HCT116 (cell line): ENCODE data around the gene DIAPH3. TPM values are rescaled to one million over a fixed set of nuclear protein-coding genes. Genes with fewer than 3 reads are reported as not detected.

ENCODE experiments used
- ATAC-seq: fragments of 200-7000 bp; cut with Tn5 transposase; 2 replicates; pipeline ENCODE4 v1.9.1; 2020; ENCODE audit warnings: mild to moderate bottlenecking, moderate library complexity
- BruUV-seq: library from RNA; stranded (reverse); fragments of 400-500 nt; replicated peaks from 2 replicates; lab custom pipeline; 2021; lab: Mats Ljungman, UMichigan
- CTCF ChIA-PET: fragments of 300-600 bp; sonication (Branson Sonifier 250); formaldehyde crosslinking; loops from one replicate; lab custom pipeline; 2021; ENCODE audit warnings: antibody characterized with exemption; lab: Charles Lee
- POLR2A ChIA-PET: fragments of 300-600, 350-600 bp; sonication (Branson Sonifier 250); formaldehyde crosslinking; loops from one replicate; lab custom pipeline; 2021; ENCODE audit warnings: antibody characterized with exemption; lab: Charles Lee
- RAD21 ChIA-PET, 2 experiments: fragments of 300-600 bp; sonication (Branson Sonifier 250); formaldehyde crosslinking; loops; one replicate each; lab custom pipeline; 2023; ENCODE audit warnings: low total read pairs in 2 of 2; ENCODE audit not compliant: uncharacterized antibody in 2 of 2, unreplicated experiment in 2 of 2, low non-redundant PET in 1 of 2; lab: Charles Lee
- DNase-seq: peaks from one replicate; pipeline ENCODE4 v3.0.0-alpha.2; 2010; ENCODE audit warnings: low read depth, low spot score
- H2AFZ ChIP-seq: fragments of 200-600 bp; shearing (Covaris generic), sonication (generic); 2 replicates; pipeline ENCODE4 v1.6.1; 2017; ENCODE audit warnings: low read depth, mixed run types, mixed read lengths, antibody characterized with exemption, low read length; ENCODE audit not compliant: poor library complexity, severe bottlenecking
- H3K27ac ChIP-seq: 2 replicates; pipeline ENCODE4 v1.5.1; 2012; ENCODE audit warnings: low read depth, low read length
- H3K27me3 ChIP-seq: fragments of 200-600 bp; sonication (generic); 2 replicates; pipeline ENCODE4 v1.6.1; 2016; ENCODE audit warnings: mixed run types, low read length, mixed read lengths; ENCODE audit not compliant: insufficient read depth
- H3K36me3 ChIP-seq, 2 experiments: fragments of 200-500 bp in 1 of 2; fragments of 200-600 bp in 1 of 2; sonication (Bioruptor generic) in 1 of 2; sonication (generic) in 1 of 2; 2 replicates each; pipeline versions ENCODE4 v1.5.1 to v1.6.1; 2014 to 2016; ENCODE audit warnings: low read length in 2 of 2, inconsistent platforms in 1 of 2, mixed read lengths in 1 of 2, mixed run types in 1 of 2; ENCODE audit not compliant: insufficient read depth in 2 of 2, control insufficient read depth in 1 of 2
- H3K4me1 ChIP-seq, 2 experiments: fragments of 200-600 bp in 1 of 2; sonication (generic) in 1 of 2; 2 replicates each; pipeline versions ENCODE4 v1.5.1 to v1.6.1; 2012 to 2017; ENCODE audit warnings: low read length in 2 of 2, inconsistent platforms in 1 of 2, mild to moderate bottlenecking in 1 of 2, mixed read lengths in 1 of 2, mixed run types in 1 of 2, moderate library complexity in 1 of 2; ENCODE audit not compliant: insufficient read depth in 2 of 2, control insufficient read depth in 1 of 2
- H3K4me2 ChIP-seq: fragments of 200-600 bp; sonication (generic); 2 replicates; pipeline ENCODE4 v1.6.1; 2017; ENCODE audit warnings: mixed run types, low read length, mixed read lengths
- H3K4me3 ChIP-seq, 2 experiments: fragments of 200-600 bp in 1 of 2; sonication (generic) in 1 of 2; replicated peaks in 1 of 2; 2 replicates each; pipeline ENCODE4 v1.5.1; 2011 to 2016; ENCODE audit warnings: low read length in 2 of 2, control low read depth in 1 of 2, low read depth in 1 of 2, mild to moderate bottlenecking in 1 of 2, mixed read lengths in 1 of 2, mixed run types in 1 of 2
- H3K79me2 ChIP-seq: fragments of 200-600 bp; sonication (generic); 2 replicates; pipeline ENCODE4 v1.6.1; 2017; ENCODE audit warnings: mild to moderate bottlenecking, mixed run types, low read length, moderate library complexity, mixed read lengths; ENCODE audit not compliant: insufficient read depth
- H3K9ac ChIP-seq: fragments of 200-600 bp; sonication (generic); 2 replicates; pipeline ENCODE4 v1.6.1; 2016; ENCODE audit warnings: low read length, mixed read lengths
- H3K9me2 ChIP-seq: fragments of 200-600 bp; sonication (generic), shearing (Covaris generic); 2 replicates; pipeline ENCODE4 v1.6.1; 2017; ENCODE audit warnings: mixed run types, mild to moderate bottlenecking, moderate library complexity; ENCODE audit not compliant: insufficient read depth
- H3K9me3 ChIP-seq, 2 experiments: fragments of 200-500 bp in 1 of 2; fragments of 200-600 bp in 1 of 2; sonication (Bioruptor generic) in 1 of 2; sonication (generic) in 1 of 2; 2 replicates each; pipeline ENCODE4 v1.6.1; 2014 to 2017; ENCODE audit warnings: low read length in 2 of 2, mixed read lengths in 2 of 2, inconsistent platforms in 1 of 2, low read depth in 1 of 2, mild to moderate bottlenecking in 1 of 2, mixed run types in 1 of 2, moderate library complexity in 1 of 2; ENCODE audit not compliant: control insufficient read depth in 1 of 2, insufficient read depth in 1 of 2
- H4K20me1 ChIP-seq: fragments of 200-600 bp; sonication (generic), shearing (Covaris generic); 2 replicates; pipeline ENCODE4 v1.6.1; 2017; ENCODE audit warnings: mixed run types, mild to moderate bottlenecking, moderate library complexity; ENCODE audit not compliant: insufficient read depth
- CBX3 ChIP-seq: IDR thresholded peaks from 2 replicates; pipeline ENCODE4 v1.6.1; 2012; ENCODE audit warnings: low read depth
- CEBPB ChIP-seq: IDR thresholded peaks from 2 replicates; pipeline ENCODE4 v1.6.1; 2012; ENCODE audit warnings: low read depth
- ELF1 ChIP-seq: IDR thresholded peaks from 2 replicates; pipeline ENCODE4 v1.6.1; 2012; ENCODE audit warnings: low read depth, borderline replicate concordance
- EZH2 ChIP-seq: fragments of 200-600 bp; sonication (generic); IDR thresholded peaks from 2 replicates; pipeline ENCODE4 v1.6.1; 2017; ENCODE audit warnings: antibody characterized with exemption, mixed run types
- EZH2phosphoT487 ChIP-seq: fragments of 200-600 bp; IDR thresholded peaks from 2 replicates; pipeline ENCODE4 v1.6.1; 2018; ENCODE audit warnings: antibody characterized with exemption, borderline replicate concordance
- JUND ChIP-seq: IDR thresholded peaks from 2 replicates; pipeline ENCODE4 v1.6.1; 2012
- MAX ChIP-seq: IDR thresholded peaks from 2 replicates; pipeline ENCODE4 v1.6.1; 2012
- POLR2A ChIP-seq: IDR thresholded peaks from 2 replicates; pipeline ENCODE4 v1.7.0; 2011; ENCODE audit warnings: borderline replicate concordance; ENCODE audit not compliant: insufficient read depth, insufficient read length; ENCODE audit errors: extremely low read depth
- POLR2AphosphoS5 ChIP-seq: IDR thresholded peaks from 2 replicates; pipeline ENCODE4 v1.6.1; 2011; ENCODE audit warnings: mild to moderate bottlenecking, low read depth, low read length, moderate library complexity
- RAD21 ChIP-seq: IDR thresholded peaks from 2 replicates; pipeline ENCODE4 v1.6.1; 2012; ENCODE audit warnings: low read depth, mild to moderate bottlenecking
- SIN3A ChIP-seq: IDR thresholded peaks from 2 replicates; pipeline ENCODE4 v1.6.1; 2012; ENCODE audit warnings: low read depth
- SRF ChIP-seq: IDR thresholded peaks from 2 replicates; pipeline ENCODE4 v1.6.1; 2012; ENCODE audit warnings: low read depth
- TCF7L2 ChIP-seq: IDR thresholded peaks from 2 replicates; pipeline ENCODE4 v1.7.0; 2011; ENCODE audit warnings: borderline replicate concordance, inconsistent platforms; ENCODE audit not compliant: insufficient read depth, insufficient read length; ENCODE audit errors: extremely low read depth
- YY1 ChIP-seq: IDR thresholded peaks from 2 replicates; pipeline ENCODE4 v1.6.1; 2011; ENCODE audit warnings: low read length, low read depth, moderate library complexity, mild to moderate bottlenecking; ENCODE audit not compliant: insufficient replicate concordance; ENCODE audit errors: extremely low read depth
- ZBTB33 ChIP-seq: IDR thresholded peaks from 2 replicates; pipeline ENCODE4 v1.6.1; 2011; ENCODE audit warnings: mild to moderate bottlenecking, low read length, moderate library complexity; ENCODE audit not compliant: insufficient replicate concordance; ENCODE audit errors: extremely low read depth
- intact Hi-C: fragments of 100-400 bp; cut with micrococcal nuclease; formaldehyde crosslinking; loops from 2 replicates; pipeline ENCODE4 v1.10.0; 2022
- total RNA-seq: library from RNA; stranded (reverse); gene quantifications from one replicate; pipeline ENCODE4 v1.2.1, GENCODE V29; 2021; ENCODE audit not compliant: unreplicated experiment
- TF ChIP-seq, protein P1 (sequence below): IDR thresholded peaks from 2 replicates; pipeline ENCODE4 v1.6.1; 2012
- TF ChIP-seq, protein P2 (sequence below): IDR thresholded peaks from 2 replicates; pipeline ENCODE4 v1.6.1; 2012; ENCODE audit warnings: low read depth

DIAPH3 gene
- total RNA-seq, 1 experiment from 2014 or later: 22.8 TPM

DNA sequence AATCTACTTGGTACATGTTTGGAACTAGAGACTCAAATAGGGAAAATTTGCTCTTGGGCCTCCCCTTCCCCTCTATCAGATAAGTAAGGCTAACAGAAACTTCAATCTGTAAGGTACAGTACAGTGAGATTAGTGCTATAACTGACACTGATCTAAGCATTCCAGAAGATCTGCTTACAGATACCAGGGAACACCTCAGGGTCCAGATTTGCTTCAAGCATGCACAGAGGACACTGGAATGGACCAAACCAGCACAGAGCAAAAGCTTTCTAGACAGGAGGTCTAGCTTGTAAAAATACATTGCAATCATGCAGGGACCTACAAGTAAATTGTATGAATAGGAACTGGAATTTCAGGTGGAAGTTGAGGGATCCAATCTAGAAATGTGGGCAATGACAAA lies 16.4 kb downstream of the DIAPH3 start:
- Histone ChIP-seq H3K4me2 (no peak overlapping the region), H3K9me2 (no peaks in the 10 kb centered on the region), H3K4me1 (no peaks in the 10 kb centered on the region), H3K36me3 (no peaks in the 10 kb centered on the region), H3K4me3 (no peak overlapping the region), H3K27ac (no peak overlapping the region), H3K9ac (no peak overlapping the region), H3K79me2 (peaks cover 95% of the 10 kb centered on the region), H3K27me3 (no peaks in the 10 kb centered on the region), H3K9me3 (no peaks in the 10 kb centered on the region), H4K20me1 (no peaks in the 10 kb centered on the region), H2AFZ (no peak overlapping the region)
- ChIA-PET POLR2A (no interaction called here), CTCF (no interaction called here), RAD21 (no interaction called here)
- ATAC-seq: no peak
- TF ChIP-seq CBX3: no peak
- no peak for TF ChIP-seq TCF7L2
- TF ChIP-seq CEBPB: no peak
- no peak for TF ChIP-seq ZBTB33
- no peak for TF ChIP-seq SRF
- no peak for TF ChIP-seq SIN3A
- TF ChIP-seq RAD21: no peak
- no peak for TF ChIP-seq JUND
- TF ChIP-seq, protein P1, sequence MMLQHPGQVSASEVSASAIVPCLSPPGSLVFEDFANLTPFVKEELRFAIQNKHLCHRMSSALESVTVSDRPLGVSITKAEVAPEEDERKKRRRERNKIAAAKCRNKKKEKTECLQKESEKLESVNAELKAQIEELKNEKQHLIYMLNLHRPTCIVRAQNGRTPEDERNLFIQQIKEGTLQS: no peak
- no peak for TF ChIP-seq POLR2AphosphoS5
- no peak for TF ChIP-seq EZH2
- no peak for TF ChIP-seq YY1
- TF ChIP-seq ELF1: no peak
- no peak for TF ChIP-seq EZH2phosphoT487
- no peak for TF ChIP-seq POLR2A
- no peak for TF ChIP-seq MAX
- TF ChIP-seq, protein P2, sequence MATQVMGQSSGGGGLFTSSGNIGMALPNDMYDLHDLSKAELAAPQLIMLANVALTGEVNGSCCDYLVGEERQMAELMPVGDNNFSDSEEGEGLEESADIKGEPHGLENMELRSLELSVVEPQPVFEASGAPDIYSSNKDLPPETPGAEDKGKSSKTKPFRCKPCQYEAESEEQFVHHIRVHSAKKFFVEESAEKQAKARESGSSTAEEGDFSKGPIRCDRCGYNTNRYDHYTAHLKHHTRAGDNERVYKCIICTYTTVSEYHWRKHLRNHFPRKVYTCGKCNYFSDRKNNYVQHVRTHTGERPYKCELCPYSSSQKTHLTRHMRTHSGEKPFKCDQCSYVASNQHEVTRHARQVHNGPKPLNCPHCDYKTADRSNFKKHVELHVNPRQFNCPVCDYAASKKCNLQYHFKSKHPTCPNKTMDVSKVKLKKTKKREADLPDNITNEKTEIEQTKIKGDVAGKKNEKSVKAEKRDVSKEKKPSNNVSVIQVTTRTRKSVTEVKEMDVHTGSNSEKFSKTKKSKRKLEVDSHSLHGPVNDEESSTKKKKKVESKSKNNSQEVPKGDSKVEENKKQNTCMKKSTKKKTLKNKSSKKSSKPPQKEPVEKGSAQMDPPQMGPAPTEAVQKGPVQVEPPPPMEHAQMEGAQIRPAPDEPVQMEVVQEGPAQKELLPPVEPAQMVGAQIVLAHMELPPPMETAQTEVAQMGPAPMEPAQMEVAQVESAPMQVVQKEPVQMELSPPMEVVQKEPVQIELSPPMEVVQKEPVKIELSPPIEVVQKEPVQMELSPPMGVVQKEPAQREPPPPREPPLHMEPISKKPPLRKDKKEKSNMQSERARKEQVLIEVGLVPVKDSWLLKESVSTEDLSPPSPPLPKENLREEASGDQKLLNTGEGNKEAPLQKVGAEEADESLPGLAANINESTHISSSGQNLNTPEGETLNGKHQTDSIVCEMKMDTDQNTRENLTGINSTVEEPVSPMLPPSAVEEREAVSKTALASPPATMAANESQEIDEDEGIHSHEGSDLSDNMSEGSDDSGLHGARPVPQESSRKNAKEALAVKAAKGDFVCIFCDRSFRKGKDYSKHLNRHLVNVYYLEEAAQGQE: no peak
- no peak for DNase-seq
- no TSS peak for BruUV-seq
- intact Hi-C loops: no loop called here
